NT2/D1 (cell line): ENCODE data around the gene TRPC4.

Experiments used
- SUZ12 ChIP-seq: IDR thresholded peaks from 2 replicates; pipeline ENCODE4 v1.6.1; 2011; ENCODE audit not compliant: insufficient read length, insufficient read depth; ENCODE audit errors: extremely low read depth
- YY1 ChIP-seq: IDR thresholded peaks from 2 replicates; pipeline ENCODE4 v1.6.1; 2011; ENCODE audit not compliant: insufficient read length, insufficient read depth
- ZNF274 ChIP-seq: IDR thresholded peaks from 2 replicates; pipeline ENCODE4 v1.6.1; 2011; ENCODE audit warnings: mild to moderate bottlenecking, low read depth, low read length

- TF ChIP-seq ZNF274 (no peak), YY1 (no peak), SUZ12 (no peak)
Observed at GRCh38 chr13:37695200-37695599, 174.4 kb downstream of the TRPC4 start.
